Uterus (tissue), 2 donors: ENCODE data around the gene DDX20.

Experiments used
- CTCF ChIP-seq, 4 experiments: fragments of 200-600 bp in 2 of 4; fragments of 450-650 bp in 2 of 4; sonication (generic) in 2 of 4; IDR thresholded peaks; one replicate each; pipeline ENCODE4 v1.5.1; 2016 to 2019; ENCODE audit warnings: antibody characterized with exemption in 4 of 4, mild to moderate bottlenecking in 2 of 4, moderate library complexity in 1 of 4
- POLR2A ChIP-seq, 2 donors: fragments of 450-650 bp; IDR thresholded peaks; one replicate each; pipeline ENCODE4 v1.6.1; 2016; ENCODE audit warnings: antibody characterized with exemption in 2 of 2, mild to moderate bottlenecking in 1 of 2, moderate library complexity in 1 of 2

- TF ChIP-seq CTCF (IDR thresholded peaks at IDR 0.05) = no peak
- no peak for TF ChIP-seq POLR2A (IDR thresholded peaks at IDR 0.05)
Observed at GRCh38 chr1:111798580-111798979, 42.9 kb downstream of the DDX20 start.
